ENCODE measurements around the gene ASTN2.
A peak's percentile ranks its signal among the peaks of the same experiment; 100 is the strongest.

ASTN2 gene

GRCh38 chr9:116658265-116658664, 756.6 kb downstream of the ASTN2 start:
- TF ChIP-seq CTCF (IDR thresholded peaks at IDR 0.05; ENCODE audit: low read depth, low read length): no peak
- no peak overlapping the region for H3K4me3 ChIP-seq (ENCODE audit: low read depth, low read length)

GRCh38 chr9:116656977-116657376, 757.9 kb downstream of the ASTN2 start:
- H3K4me3 ChIP-seq (ENCODE audit: low read depth, low read length): no peak overlapping the region
- no peak for TF ChIP-seq CTCF (IDR thresholded peaks at IDR 0.05; ENCODE audit: low read depth, low read length)

GRCh38 chr9:116656501-116656971, 758.3 kb downstream of the ASTN2 start:
- no peak for TF ChIP-seq CTCF (IDR thresholded peaks at IDR 0.05; ENCODE audit: low read depth, low read length)
- H3K4me3 ChIP-seq (ENCODE audit: low read depth, low read length): no peak overlapping the region

- TF ChIP-seq CTCF (IDR thresholded peaks at IDR 0.05; ENCODE audit: low read depth, low read length): no peak
- H3K4me3 ChIP-seq (ENCODE audit: low read depth, low read length): no peak overlapping the region
Observed at GRCh38 chr9:116654059-116654355, 760.9 kb downstream of the ASTN2 start.

- no peak for TF ChIP-seq CTCF (IDR thresholded peaks at IDR 0.05; ENCODE audit: low read depth, low read length)
- no peak overlapping the region for H3K4me3 ChIP-seq (ENCODE audit: low read depth, low read length)
Observed at GRCh38 chr9:116653348-116654058, 761.4 kb downstream of the ASTN2 start.

- H3K4me3 ChIP-seq (ENCODE audit: low read depth, low read length): no peak overlapping the region
- no peak for TF ChIP-seq CTCF (IDR thresholded peaks at IDR 0.05; ENCODE audit: low read depth, low read length)
Observed at GRCh38 chr9:116647515-116647809, 767.4 kb downstream of the ASTN2 start.

- peak; percentile 40 for TF ChIP-seq CTCF (IDR thresholded peaks at IDR 0.05; ENCODE audit: low read depth, low read length)
Observed at GRCh38 chr9:116646661-116647514, 768.0 kb downstream of the ASTN2 start.

More at GRCh38 chr9:116646661-116647514, 768.0 kb downstream of the ASTN2 start:
- no peak overlapping the region for H3K4me3 ChIP-seq (ENCODE audit: low read depth, low read length)
